H7 (cell line): ENCODE data around the gene CDC45. TPM values are rescaled to one million over a fixed set of nuclear protein-coding genes. Genes with fewer than 3 reads are reported as not detected.
A peak's percentile ranks its signal among the peaks of the same experiment; 100 is the strongest.

Source experiments
- DNase-seq: peaks from one replicate; pipeline ENCODE4 v3.0.0; 2012
- H3K27me3 ChIP-seq: 2 replicates; pipeline ENCODE4 v1.6.0; 2011; ENCODE audit warnings: mild to moderate bottlenecking, low read length; ENCODE audit not compliant: control insufficient read depth, insufficient read depth
- H3K36me3 ChIP-seq: replicated peaks from 2 replicates; pipeline ENCODE4 v1.5.1; 2011; ENCODE audit warnings: low read length; ENCODE audit not compliant: control insufficient read depth, insufficient read depth
- H3K4me3 ChIP-seq: 2 replicates; pipeline ENCODE4 v1.5.1; 2011; ENCODE audit warnings: low read depth, mild to moderate bottlenecking, control low read depth, low read length, moderate library complexity; ENCODE audit not compliant: insufficient read depth
- total RNA-seq: library from RNA; depleted of rRNA; stranded (reverse); fragments of >200 nt; shearing (Covaris generic); gene quantifications from 2 replicates; pipeline ENCODE4 v1.2.3, GENCODE V29; 2014

The CDC45 gene
- total RNA-seq, 1 experiment from 2014 or later = 35.8 TPM

- Histone ChIP-seq H3K36me3 (peaks cover 47% of the 10 kb centered on the region), H3K27me3 (no peaks in the 10 kb centered on the region), H3K4me3 (no peak overlapping the region)
- no peak for DNase-seq
Measured at GRCh38 chr22:19472233-19472632, 7.5 kb upstream of the CDC45 start.

- H3K27me3 ChIP-seq = no peaks in the 10 kb centered on the region
- DNase-seq = no peak
- H3K4me3 ChIP-seq = no peak overlapping the region
- H3K36me3 ChIP-seq = peaks cover 39% of the 10 kb centered on the region
Measured at GRCh38 chr22:19473578-19473977, 6.1 kb upstream of the CDC45 start.

DNA sequence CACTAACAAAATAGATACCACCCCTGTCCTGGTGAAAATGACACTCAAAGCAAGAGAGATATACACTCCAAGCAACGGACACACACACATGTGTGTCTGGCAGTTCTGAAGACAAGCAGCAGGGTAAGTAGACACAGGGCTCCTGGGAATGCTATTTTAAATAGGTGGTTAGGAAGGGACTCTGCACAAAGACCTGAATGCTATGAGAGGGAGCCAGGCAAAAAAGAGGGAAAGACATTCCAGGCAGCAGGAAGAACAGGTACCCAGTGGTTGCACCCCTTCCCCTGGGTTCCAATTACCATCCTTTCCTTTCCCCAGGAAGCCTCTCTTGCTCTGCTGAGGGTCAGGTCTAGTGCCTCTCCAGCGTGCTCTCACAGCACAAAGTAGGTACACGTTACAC is 3.7 kb upstream of the CDC45 start:
- DNase-seq = no peak
- H3K36me3 ChIP-seq = peaks cover 25% of the 10 kb centered on the region
- no peaks in the 10 kb centered on the region for H3K27me3 ChIP-seq
- no peak overlapping the region for H3K4me3 ChIP-seq

GRCh38 chr22:19477321-19478044 is 2.2 kb upstream of the CDC45 start:
- no peak for DNase-seq
- peak overlapping the region; percentile 5 for H3K4me3 ChIP-seq
- peaks cover 15% of the 10 kb centered on the region for H3K36me3 ChIP-seq
- no peaks in the 10 kb centered on the region for H3K27me3 ChIP-seq

- Histone ChIP-seq H3K36me3 (peaks cover 11% of the 10 kb centered on the region), H3K27me3 (no peaks in the 10 kb centered on the region), H3K4me3 (peak overlapping the region; percentile 88)
- no peak for DNase-seq
Measured at GRCh38 chr22:19478045-19478900, 1.4 kb upstream of the CDC45 start.

DNA sequence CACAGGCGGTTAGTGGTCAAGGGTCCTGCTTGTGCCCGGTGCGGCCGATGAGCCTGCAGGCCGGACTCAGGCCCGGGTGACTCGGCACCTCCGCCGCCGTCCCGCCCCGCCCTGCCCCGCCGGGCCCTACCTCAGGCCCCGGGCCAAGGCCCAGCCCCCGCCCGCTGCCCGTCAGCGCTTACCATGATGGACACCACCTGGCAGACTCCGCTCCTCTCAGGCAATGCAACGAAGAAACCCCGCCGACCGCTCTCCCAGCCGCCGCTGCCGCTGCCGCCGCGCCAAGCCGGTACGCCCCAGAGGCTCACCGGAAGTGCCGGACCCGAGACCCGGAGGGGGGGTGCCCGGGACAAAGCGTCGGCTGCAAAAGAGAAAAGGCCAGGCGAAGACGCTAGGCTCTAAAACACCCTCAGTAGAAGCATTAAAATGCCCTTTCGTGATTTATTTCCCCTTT is 792 bp upstream of the CDC45 start, which contains the start of gene UFD1:
TSS of gene UFD1 (minus strand) at position 293 of the 454 bp plus-strand sequence. CDS start at position 185, 108 bp downstream.
- H3K4me3 ChIP-seq = peak within 1 kb of the TSS; percentile 88
- peak; percentile 94 for DNase-seq
- H3K36me3 ChIP-seq = peaks cover 8% of the 10 kb centered on the region
- H3K27me3 ChIP-seq = no peaks in the 10 kb centered on the region

DNA sequence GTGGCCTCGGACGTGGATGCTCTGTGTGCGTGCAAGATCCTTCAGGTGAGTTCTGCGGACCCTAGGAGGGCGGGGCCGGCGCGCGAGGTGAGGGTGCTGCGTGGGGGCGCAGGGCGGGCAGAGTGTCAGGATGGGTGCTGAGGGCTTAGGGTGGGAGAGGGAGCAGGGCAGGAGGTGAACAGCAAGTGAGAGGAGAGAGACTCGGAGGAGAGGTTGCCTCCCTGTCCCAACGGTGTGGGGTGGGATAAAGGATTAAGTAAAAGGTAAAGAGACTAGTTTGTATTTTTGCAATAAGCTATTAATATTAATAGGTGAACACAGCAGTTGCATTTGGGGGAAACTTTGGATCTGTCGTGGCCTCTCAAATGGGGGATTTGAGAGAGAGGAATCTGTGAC is 451 bp downstream of the CDC45 start:
- peaks cover 9% of the 10 kb centered on the region for H3K36me3 ChIP-seq
- H3K4me3 ChIP-seq = peak overlapping the region; percentile 85
- H3K27me3 ChIP-seq = no peaks in the 10 kb centered on the region
- no peak for DNase-seq

DNA sequence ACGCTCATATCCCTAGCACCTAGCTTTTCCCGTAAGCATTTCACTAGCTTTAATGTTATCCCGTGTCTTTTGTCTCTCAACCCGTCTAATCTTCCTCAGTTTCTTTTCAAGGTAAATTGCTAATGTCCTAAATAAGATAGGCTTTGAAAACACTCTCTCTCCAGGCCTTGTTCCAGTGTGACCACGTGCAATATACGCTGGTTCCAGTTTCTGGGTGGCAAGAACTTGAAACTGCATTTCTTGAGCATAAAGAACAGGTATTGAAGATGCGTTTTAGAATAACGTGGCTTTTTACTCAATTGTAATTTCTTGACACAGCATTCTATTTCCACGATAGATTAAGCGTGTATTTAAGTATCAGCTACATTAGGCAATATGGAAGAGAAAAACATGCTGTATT is 1.1 kb downstream of the CDC45 start:
- no peak for DNase-seq
- H3K4me3 ChIP-seq = peak overlapping the region; percentile 85; the same call in 1 of the 2 replicates
- peaks cover 12% of the 10 kb centered on the region for H3K36me3 ChIP-seq
- no peaks in the 10 kb centered on the region for H3K27me3 ChIP-seq

- no peak for DNase-seq
- Histone ChIP-seq H3K4me3 (no peak overlapping the region), H3K36me3 (peaks cover 11% of the 10 kb centered on the region), H3K27me3 (no peaks in the 10 kb centered on the region)
Measured at GRCh38 chr22:19482297-19482696, 2.6 kb downstream of the CDC45 start.

- Histone ChIP-seq H3K27me3 (no peaks in the 10 kb centered on the region), H3K36me3 (peaks cover 11% of the 10 kb centered on the region), H3K4me3 (no peak overlapping the region)
- no peak for DNase-seq
Measured at GRCh38 chr22:19483481-19484244, 3.9 kb downstream of the CDC45 start.

DNA sequence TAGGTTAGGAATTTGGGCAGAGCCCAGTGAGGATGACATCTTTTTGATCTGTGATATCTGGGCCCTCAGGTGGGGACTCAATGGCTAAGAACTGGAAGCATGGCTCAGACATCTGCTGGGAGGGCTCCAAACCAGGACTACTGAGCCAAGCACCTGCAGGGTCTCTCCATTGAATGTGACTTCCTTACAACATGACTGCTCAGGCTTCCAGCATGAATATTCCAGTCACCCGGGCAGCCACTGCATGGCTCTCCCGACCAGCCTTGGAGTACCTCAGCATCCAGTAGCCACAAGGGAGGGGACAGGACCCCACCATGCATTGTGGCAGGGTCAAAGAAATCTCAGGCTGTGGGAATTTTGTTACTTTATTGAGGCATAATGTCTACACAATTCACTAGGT is 8.6 kb downstream of the CDC45 start:
- Histone ChIP-seq H3K27me3 (no peaks in the 10 kb centered on the region), H3K36me3 (peaks cover 9% of the 10 kb centered on the region)

DNA sequence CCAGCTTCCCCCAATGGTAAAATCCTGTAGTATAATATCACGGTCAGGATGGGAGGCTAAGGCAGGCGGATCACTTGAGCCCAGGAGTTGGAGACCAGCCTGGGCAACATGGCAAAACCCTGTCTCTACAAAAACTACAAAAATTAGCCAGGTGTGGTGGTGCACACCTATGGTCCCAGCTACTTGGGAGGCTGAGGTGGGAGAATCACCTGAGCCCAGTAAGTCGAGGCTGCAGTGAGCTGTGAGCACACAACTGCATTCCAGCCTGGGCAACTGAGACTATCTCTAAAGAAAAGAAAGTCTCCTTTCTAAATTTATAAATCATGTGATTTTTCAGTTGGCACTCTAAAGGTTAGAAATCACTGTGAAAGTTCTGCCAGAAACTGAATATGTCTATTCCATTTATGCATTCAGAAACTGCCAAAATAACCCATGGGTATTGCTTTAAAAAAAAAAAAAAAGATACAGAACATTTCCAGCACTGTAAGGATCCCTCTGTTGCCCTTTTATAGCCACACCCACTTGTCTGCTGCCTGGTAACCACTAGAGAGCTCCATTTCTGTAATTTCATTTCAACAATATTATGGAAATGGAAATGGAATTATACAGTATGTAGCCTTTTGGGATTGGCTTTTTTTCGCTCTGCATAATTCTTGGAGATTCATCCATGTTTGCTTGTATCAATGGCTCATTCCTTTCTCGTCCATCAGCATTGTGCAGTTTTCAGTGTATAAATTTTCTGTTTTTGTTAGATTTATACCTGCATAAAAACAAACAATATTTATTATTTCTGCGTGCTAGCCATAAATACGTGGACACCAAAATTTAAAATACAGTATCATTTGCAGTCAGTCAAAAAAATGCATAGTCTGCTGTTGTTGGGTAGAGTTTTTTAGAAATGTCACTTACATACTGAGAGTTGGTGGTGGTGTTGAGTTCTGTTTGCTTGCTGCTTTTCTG is 9.4 kb downstream of the CDC45 start:
- DNase-seq = no peak
- peaks cover 10% of the 10 kb centered on the region for H3K36me3 ChIP-seq
- H3K4me3 ChIP-seq = no peak overlapping the region
- no peaks in the 10 kb centered on the region for H3K27me3 ChIP-seq

More for the DNA sequence above, 8.6 kb downstream of the CDC45 start:
- no peak for DNase-seq
- H3K4me3 ChIP-seq = no peak overlapping the region

GRCh38 chr22:19490628-19491230 is 11.0 kb downstream of the CDC45 start:
- DNase-seq = no peak
- peaks cover 7% of the 10 kb centered on the region for H3K36me3 ChIP-seq
- no peaks in the 10 kb centered on the region for H3K27me3 ChIP-seq
- no peak overlapping the region for H3K4me3 ChIP-seq
